ENCODE results near the gene ZDHHC15. TPM values are rescaled to one million over a fixed set of nuclear protein-coding genes. Genes with fewer than 3 reads are reported as not detected.
"Not testable (repeated sequence)": the region's sequence is repeated elsewhere in the genome, so short reads cannot be mapped to it uniquely, and the experiment has no call there.

Gene ZDHHC15
- total RNA-seq, 1 donor from 2014 or later = 6.3 TPM

- H3K9me3 Mint-ChIP-seq = peaks cover 6% of the 10 kb centered on the region
- H3K4me1 ChIP-seq = no peaks in the 10 kb centered on the region
- no peaks in the 10 kb centered on the region for H3K4me1 Mint-ChIP-seq
Observed at GRCh38 chrX:75366861-75367260, 156.0 kb downstream of the ZDHHC15 start.

DNA sequence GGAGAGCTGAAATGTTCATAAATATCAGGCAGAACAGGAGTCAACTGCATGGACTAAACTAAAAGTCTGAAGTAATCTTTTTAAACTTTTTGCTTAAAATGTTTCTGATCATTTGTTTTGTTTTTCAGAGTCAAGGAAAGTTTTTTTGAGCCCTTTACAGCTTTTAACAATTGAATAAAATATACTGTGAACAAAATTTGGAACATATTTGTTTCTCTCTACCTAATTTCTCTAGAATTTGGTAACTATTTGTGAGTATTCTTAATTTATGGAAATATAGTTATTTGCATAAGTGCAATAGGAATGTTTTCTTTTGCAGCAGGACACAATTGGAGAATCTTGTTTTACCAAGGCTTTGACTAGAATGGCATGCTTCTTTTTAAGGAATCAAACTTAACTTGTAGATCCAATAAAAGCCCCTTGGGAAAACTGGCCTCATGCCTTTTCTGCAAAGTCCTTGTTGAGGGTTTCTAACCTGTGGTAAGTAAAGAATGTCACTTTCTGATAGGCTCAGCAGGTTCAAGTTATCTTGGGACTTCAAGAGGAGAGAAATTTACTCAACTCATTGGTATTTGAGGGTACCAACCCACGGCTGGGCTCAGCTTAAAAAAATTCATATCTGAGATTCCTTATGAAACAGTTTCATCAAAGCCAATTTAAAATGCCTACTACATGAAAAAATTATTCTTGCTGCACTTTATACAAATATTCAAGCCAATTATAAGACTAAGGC lies 157.4 kb downstream of the ZDHHC15 start:
- no peak overlapping the region for H3K27ac Mint-ChIP-seq

More at GRCh38 chrX:75366861-75367260, 156.0 kb downstream of the ZDHHC15 start:
- H4K20me1 ChIP-seq (ENCODE audit: low read depth) = no peaks in the 10 kb centered on the region
- H3K4me3 Mint-ChIP-seq = no peak overlapping the region
- H3K79me2 ChIP-seq (ENCODE audit: low read depth) = no peaks in the 10 kb centered on the region
- no peak overlapping the region for H3K4me2 ChIP-seq
- no peaks in the 10 kb centered on the region for H3K36me3 Mint-ChIP-seq
- H2AFZ ChIP-seq (replicated peaks) = no peak overlapping the region
- no peak overlapping the region for H3K27ac ChIP-seq
- H3K9me3 ChIP-seq (ENCODE audit: low read depth) = peaks cover 18% of the 10 kb centered on the region
- no peak overlapping the region for H3K4me3 ChIP-seq
- DNase-seq (ENCODE audit: low spot score) = no peak
- no peaks in the 10 kb centered on the region for H3K27me3 Mint-ChIP-seq (ENCODE audit: insufficient read depth, low read depth)
- H3K27me3 ChIP-seq = no peaks in the 10 kb centered on the region
- H3K36me3 ChIP-seq = no peaks in the 10 kb centered on the region
- no peak for TF ChIP-seq EZH2 (IDR thresholded peaks at IDR 0.05)
- no peak for TF ChIP-seq EZH2phosphoT487 (IDR thresholded peaks at IDR 0.05)
- TF ChIP-seq, protein P1, sequence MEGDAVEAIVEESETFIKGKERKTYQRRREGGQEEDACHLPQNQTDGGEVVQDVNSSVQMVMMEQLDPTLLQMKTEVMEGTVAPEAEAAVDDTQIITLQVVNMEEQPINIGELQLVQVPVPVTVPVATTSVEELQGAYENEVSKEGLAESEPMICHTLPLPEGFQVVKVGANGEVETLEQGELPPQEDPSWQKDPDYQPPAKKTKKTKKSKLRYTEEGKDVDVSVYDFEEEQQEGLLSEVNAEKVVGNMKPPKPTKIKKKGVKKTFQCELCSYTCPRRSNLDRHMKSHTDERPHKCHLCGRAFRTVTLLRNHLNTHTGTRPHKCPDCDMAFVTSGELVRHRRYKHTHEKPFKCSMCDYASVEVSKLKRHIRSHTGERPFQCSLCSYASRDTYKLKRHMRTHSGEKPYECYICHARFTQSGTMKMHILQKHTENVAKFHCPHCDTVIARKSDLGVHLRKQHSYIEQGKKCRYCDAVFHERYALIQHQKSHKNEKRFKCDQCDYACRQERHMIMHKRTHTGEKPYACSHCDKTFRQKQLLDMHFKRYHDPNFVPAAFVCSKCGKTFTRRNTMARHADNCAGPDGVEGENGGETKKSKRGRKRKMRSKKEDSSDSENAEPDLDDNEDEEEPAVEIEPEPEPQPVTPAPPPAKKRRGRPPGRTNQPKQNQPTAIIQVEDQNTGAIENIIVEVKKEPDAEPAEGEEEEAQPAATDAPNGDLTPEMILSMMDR (IDR thresholded peaks at IDR 0.05) = no peak
- H3K9ac ChIP-seq = no peak overlapping the region
- no peak overlapping the region for H3K27ac Mint-ChIP-seq
- H3F3A ChIP-seq (ENCODE audit: low read depth) = no peaks in the 10 kb centered on the region

DNA sequence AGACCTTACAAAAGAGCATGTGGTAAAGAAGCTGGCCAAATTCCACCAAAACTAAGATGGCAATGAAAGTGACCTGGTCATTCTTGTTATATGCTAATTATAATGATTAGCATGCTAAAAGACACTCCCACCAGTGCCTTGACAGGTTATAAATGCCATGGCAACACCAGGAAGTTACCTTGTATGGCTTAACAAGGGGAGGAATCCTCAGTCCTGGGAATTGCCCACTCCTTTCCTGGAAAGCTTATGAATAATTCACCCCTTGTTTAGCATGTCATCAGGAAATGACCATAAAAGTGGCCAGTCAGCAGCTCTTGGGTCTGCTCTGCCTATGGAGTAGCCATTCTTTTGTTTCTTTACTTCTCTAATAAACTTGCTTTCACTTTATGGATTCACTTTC lies 161.0 kb downstream of the ZDHHC15 start:
- Histone ChIP-seq H4K20me1 (ENCODE audit: low read depth) (no peaks in the 10 kb centered on the region), H3K36me3 (no peaks in the 10 kb centered on the region), H3K4me2 (no peak overlapping the region), H3K27ac (no peak overlapping the region), H3K79me2 (ENCODE audit: low read depth) (no peaks in the 10 kb centered on the region), H2AFZ (replicated peaks) (no peak overlapping the region), H3K27me3 (no peaks in the 10 kb centered on the region), H3K4me1 (no peaks in the 10 kb centered on the region), H3K9me3 (ENCODE audit: low read depth) (peaks cover 24% of the 10 kb centered on the region), H3K4me3 (no peak overlapping the region), H3K9ac (no peak overlapping the region), H3F3A (ENCODE audit: low read depth) (no peaks in the 10 kb centered on the region)
- Mint-ChIP-seq H3K27ac (no peak overlapping the region), H3K27me3 (ENCODE audit: insufficient read depth, low read depth) (no peaks in the 10 kb centered on the region), H3K4me1 (no peaks in the 10 kb centered on the region), H3K9me3 (peaks cover 6% of the 10 kb centered on the region), H3K4me3 (no peak overlapping the region), H3K36me3 (no peaks in the 10 kb centered on the region)
- TF ChIP-seq EZH2phosphoT487 (IDR thresholded peaks at IDR 0.05) (no peak), EZH2 (IDR thresholded peaks at IDR 0.05) (no peak)
- TF ChIP-seq, protein P1 (IDR thresholded peaks at IDR 0.05) = no peak
- DNase-seq (ENCODE audit: low spot score) = no peak

More for the DNA sequence above, 157.4 kb downstream of the ZDHHC15 start:
- no peak for DNase-seq (ENCODE audit: low spot score)
- Mint-ChIP-seq H3K36me3 (no peaks in the 10 kb centered on the region), H3K4me3 (no peak overlapping the region), H3K27me3 (ENCODE audit: insufficient read depth, low read depth) (no peaks in the 10 kb centered on the region), H3K9me3 (peaks cover 6% of the 10 kb centered on the region), H3K4me1 (no peaks in the 10 kb centered on the region)
- Histone ChIP-seq H3K79me2 (ENCODE audit: low read depth) (no peaks in the 10 kb centered on the region), H4K20me1 (ENCODE audit: low read depth) (no peaks in the 10 kb centered on the region), H3K36me3 (no peaks in the 10 kb centered on the region), H3K27ac (no peak overlapping the region), H3K9ac (no peak overlapping the region), H3K4me2 (no peak overlapping the region), H3F3A (ENCODE audit: low read depth) (no peaks in the 10 kb centered on the region), H3K4me1 (no peaks in the 10 kb centered on the region), H2AFZ (replicated peaks) (no peak overlapping the region), H3K9me3 (ENCODE audit: low read depth) (peaks cover 24% of the 10 kb centered on the region), H3K27me3 (no peaks in the 10 kb centered on the region), H3K4me3 (no peak overlapping the region)
- TF ChIP-seq, protein P1 (IDR thresholded peaks at IDR 0.05) = no peak
- TF ChIP-seq EZH2 (IDR thresholded peaks at IDR 0.05) = no peak
- TF ChIP-seq EZH2phosphoT487 (IDR thresholded peaks at IDR 0.05) = no peak

GRCh38 chrX:75348601-75349000 lies 174.2 kb downstream of the ZDHHC15 start:
- not testable (repeated sequence) for H2AFZ ChIP-seq (replicated peaks); H3K4me3 Mint-ChIP-seq; H3K9ac ChIP-seq; H3K4me2 ChIP-seq; H3K4me3 ChIP-seq; H3K27ac ChIP-seq; H3K79me2 ChIP-seq (ENCODE audit: low read depth); DNase-seq (ENCODE audit: low spot score); H3K36me3 Mint-ChIP-seq; H3K4me1 Mint-ChIP-seq; H3K27me3 Mint-ChIP-seq (ENCODE audit: insufficient read depth, low read depth); H3K36me3 ChIP-seq; H4K20me1 ChIP-seq (ENCODE audit: low read depth); H3K27ac Mint-ChIP-seq; H3K4me1 ChIP-seq; H3K9me3 ChIP-seq (ENCODE audit: low read depth); H3K27me3 ChIP-seq; H3F3A ChIP-seq (ENCODE audit: low read depth)
- peaks cover 18% of the 10 kb centered on the region for H3K9me3 Mint-ChIP-seq
